HG03139 (cell line): ENCODE results near the gene ZNF496.
"Not testable (repeated sequence)": the region's sequence is repeated elsewhere in the genome, so short reads cannot be mapped to it uniquely, and the experiment has no call there.

Experiments
- ATAC-seq: cut with Tn5 transposase; IDR thresholded peaks from one replicate; pipeline ENCODE4 v1.9.1; 2021; ENCODE audit not compliant: unreplicated experiment

ZNF496 gene

DNA sequence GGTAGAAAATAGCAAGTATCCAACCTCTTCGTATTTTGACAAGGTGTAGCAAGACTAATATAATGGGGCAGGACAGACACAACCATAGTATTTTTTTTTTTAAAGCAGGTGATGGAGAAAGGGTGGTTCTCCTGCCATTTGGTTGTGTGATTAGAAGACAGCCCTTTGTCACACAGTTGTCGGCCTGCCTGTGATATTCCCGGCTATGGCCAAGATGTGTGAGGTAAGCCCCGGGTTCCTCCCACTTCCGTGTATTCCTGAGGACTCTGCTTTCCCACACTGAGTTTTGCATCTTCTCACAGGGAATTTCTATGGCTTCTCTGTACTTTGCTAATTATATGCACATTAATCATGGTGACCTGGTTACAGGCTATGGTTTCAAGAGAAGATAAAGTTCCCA lies 35.9 kb downstream of the ZNF496 start:
- no peak for ATAC-seq

- no peak for ATAC-seq
Observed at GRCh38 chr1:247295274-247295684, 36.4 kb downstream of the ZNF496 start.

GRCh38 chr1:247294282-247294681 lies 37.4 kb downstream of the ZNF496 start:
- no peak for ATAC-seq

GRCh38 chr1:247293047-247293446 lies 38.6 kb downstream of the ZNF496 start:
- no peak for ATAC-seq

- ATAC-seq, result no peak
Observed at GRCh38 chr1:247291833-247292561, 39.7 kb downstream of the ZNF496 start.

GRCh38 chr1:247291161-247291560 lies 40.5 kb downstream of the ZNF496 start:
- no peak for ATAC-seq

- no peak for ATAC-seq
Observed at GRCh38 chr1:247290576-247290975, 41.1 kb downstream of the ZNF496 start.

- not testable (repeated sequence) for ATAC-seq
Observed at GRCh38 chr1:247289274-247289892, 42.3 kb downstream of the ZNF496 start.

DNA sequence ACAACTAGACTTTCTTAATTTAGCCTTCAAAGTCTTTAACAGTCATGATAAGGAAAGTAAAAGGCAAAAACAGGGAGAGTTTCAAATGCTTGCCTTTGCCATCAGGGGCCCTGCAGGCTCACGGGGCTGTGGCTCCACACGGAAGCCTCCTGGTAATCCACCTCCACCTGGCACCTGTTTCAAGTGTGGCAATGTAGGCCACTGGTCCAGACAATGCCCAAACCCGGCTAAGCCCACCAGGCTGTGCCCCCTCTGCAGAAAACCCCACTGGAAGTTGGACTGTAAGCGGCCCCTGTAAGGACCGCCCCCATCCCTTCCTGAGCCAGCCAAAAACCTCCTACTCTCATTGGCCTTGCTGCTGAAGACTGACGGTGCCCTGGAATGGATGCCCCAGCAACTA lies 43.3 kb downstream of the ZNF496 start:
- ATAC-seq, result no peak

DNA sequence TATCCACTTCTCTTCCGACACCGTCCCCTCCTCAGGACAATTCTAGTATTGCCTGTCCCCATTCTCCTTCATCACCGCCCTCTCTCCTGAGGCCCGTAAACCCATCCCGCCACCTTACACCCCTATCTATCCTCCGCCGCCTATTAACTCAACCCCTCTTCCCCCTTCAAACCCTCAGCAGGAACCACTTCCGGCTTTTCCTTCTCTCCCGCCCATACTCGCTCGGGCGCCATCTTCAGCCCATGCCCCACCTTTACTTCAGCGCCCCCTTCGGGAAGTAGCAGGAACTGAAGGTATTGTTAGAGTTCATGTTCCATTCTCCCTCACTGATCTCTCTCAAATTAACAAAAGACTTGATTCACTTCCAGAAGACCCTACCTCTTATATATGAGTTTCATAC lies 44.2 kb downstream of the ZNF496 start:
- no peak for ATAC-seq

DNA sequence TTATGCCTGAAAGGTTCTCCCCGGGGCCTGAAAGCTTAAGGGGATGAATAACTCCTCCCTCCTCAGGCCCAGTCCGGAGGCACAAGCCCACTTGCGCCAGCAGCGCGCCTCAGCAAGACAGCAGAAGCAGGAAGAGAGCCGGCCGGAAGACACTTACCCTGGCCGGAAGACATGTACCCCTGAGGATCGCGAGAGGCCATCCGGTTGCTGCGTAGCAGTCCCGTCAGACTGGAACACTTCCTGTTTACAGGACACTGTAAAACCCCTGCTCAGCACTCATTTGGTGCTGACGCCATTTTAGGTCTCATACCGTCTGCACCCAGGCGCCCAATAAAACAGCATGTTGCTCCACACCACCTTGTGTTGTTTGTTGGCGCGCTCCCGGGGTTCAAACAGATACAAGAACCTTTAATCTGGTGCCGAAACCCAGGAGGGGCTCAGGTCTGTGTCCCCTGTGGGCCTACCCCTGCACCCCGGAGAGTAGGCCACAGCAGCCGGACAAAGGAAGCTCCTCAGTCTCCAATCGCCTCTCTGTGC lies 45.5 kb downstream of the ZNF496 start:
- no peak for ATAC-seq

DNA sequence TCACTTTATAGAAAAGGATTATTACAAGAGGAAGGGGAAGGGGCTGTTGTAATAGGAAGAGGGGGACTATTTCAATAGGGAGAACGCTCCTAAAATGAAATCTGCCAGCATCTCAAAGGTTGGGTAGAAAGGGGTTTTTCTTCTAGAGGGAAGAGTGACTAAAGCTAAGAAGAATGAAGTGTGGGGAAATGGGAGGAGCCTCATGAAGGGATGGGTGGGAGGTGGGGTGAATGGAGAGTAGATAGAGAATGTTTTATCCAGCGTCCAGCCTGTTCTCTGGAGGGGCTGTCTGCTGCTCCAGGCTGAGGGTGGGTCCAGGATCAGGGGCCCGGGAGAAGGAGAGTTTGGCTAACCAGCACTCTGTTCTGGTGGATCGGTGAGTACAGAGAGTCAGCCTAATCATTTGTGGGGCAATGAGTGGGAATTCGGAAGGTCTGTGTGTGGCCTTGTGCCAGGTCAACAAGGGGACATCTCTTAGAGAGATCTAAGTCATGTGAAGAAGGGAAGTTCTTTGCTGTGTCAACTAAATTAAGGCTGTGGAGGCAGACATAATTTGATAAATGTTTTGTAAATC lies 50.6 kb downstream of the ZNF496 start:
- ATAC-seq, result no peak

- no peak for ATAC-seq
Observed at GRCh38 chr1:247277191-247277590, 54.5 kb downstream of the ZNF496 start.

DNA sequence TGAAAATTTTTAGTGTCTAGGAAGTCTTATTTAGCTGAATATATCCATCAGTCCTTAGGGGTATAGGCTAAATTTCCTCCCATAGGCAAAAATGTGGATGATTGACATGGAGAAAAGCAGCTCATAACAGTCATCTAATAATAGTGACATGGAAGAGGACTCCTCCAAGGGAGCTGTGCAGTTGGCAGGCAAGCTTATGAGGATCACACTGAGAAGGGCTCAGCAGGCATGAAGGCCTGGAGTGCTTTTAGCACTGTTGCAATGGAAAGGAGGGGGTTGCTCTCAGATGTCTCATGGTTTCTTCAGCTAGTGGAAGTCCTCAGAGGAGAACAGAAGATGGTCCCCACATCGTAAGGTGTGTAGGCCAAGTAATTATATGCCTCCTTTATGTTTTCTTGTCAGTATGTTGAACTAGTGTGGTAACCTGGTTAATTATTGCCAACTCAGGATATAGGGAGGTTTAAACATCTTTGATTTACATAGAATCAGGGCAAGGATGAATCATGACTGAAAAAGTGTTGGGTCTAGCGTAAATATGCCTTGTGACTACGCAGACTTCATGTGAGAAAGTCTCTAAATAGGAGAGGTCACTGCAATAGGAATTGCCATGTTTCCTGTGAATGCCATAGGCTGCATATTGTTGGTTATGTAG lies 56.9 kb downstream of the ZNF496 start:
- ATAC-seq, result no peak

DNA sequence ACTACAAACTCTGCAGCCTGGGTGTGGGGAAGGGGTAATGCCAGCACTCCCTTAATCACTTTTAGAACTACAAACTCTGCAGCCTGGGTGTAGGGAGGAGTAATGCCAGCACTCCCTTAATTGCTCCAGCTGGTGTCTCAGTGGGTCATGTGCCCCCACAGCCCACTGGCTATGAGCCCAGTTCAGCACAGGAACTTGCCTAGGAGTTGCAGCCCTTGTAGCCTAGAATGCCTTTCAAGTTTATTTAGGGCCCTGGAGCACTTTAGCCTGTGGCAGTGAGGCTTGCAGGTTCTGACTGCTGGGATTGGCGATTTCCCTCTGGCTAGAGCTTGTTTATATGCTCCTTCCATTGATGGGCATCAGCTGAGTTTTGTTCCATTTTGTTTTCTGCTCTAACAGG lies 58.7 kb downstream of the ZNF496 start:
- no peak for ATAC-seq

DNA sequence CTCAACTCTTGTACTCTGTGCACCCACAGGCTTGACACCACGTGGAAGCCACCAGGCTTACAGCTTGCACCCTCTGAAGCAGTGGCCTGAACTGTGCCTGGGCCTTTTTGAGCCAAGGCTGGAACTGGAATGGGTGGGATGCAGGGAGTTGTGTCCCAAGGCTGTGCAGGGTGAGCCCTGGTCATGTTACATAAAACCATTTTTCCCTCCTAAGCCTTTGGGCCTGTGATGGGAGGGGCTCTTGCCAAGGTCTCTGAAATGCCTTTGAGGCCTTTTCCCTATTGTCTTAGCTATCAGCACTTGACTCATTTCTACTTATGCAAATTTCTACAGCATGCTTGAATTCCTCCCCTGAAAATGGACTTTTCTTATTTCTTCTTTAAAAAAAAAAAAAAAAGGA lies 61.7 kb downstream of the ZNF496 start:
- no peak for ATAC-seq

GRCh38 chr1:247269133-247269532 lies 62.5 kb downstream of the ZNF496 start:
- ATAC-seq, result no peak

- no peak for ATAC-seq
Observed at GRCh38 chr1:247268390-247269045, 63.1 kb downstream of the ZNF496 start.

- ATAC-seq, result no peak
Observed at GRCh38 chr1:247266053-247266452, 65.6 kb downstream of the ZNF496 start.

DNA sequence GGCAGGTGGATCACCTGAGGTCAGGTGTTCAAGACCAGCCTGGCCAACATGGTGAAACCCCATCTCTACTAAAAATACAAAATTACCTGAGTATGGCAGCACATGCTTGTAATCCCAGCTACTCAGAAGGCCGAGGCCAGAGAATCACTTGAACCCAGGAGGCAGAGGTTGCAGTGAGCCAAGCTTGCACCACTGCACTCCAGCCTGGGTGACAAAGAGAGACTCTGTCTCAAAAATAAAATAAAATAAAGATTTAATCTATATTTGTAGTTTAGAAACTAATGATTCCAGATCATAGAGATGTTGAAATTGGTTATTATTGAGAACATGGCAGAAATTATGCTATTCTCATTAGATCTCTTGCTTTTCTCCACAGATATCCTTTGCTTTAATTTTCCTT lies 75.9 kb downstream of the ZNF496 start, which contains the start of gene VN1R5:
Gene VN1R5 (plus strand): TSS at position 301 of the 400 bp plus-strand sequence.
- ATAC-seq, result not testable (repeated sequence)

- no peak for ATAC-seq
Observed at GRCh38 chr1:247247568-247247967, 84.1 kb downstream of the ZNF496 start.
